Muscle layer of duodenum (tissue), 2 donors: Measurements from ENCODE around the gene C1orf122.

ENCODE experiments used
- H3K27ac ChIP-seq: one replicate; pipeline ENCODE4 v1.7.0; 2013; ENCODE audit warnings: mild to moderate bottlenecking, low read length
- H3K27me3 ChIP-seq: one replicate; pipeline ENCODE4 v1.7.0; 2013; ENCODE audit warnings: low read depth, mild to moderate bottlenecking, control low read depth, low read length
- H3K36me3 ChIP-seq, 2 donors: one replicate each; pipeline ENCODE4 v1.7.0; 2013; ENCODE audit warnings: low read length in 2 of 2, control low read depth in 1 of 2, mild to moderate bottlenecking in 1 of 2; ENCODE audit not compliant: insufficient read depth in 2 of 2, control insufficient read depth in 1 of 2
- H3K4me1 ChIP-seq, 2 donors: one replicate each; pipeline ENCODE4 v1.7.0; 2013; ENCODE audit warnings: low read length in 2 of 2, mild to moderate bottlenecking in 2 of 2, control low read depth in 1 of 2, moderate library complexity in 1 of 2; ENCODE audit not compliant: insufficient read depth in 2 of 2, control insufficient read depth in 1 of 2
- H3K4me3 ChIP-seq, 2 donors: one replicate each; pipeline ENCODE4 v1.7.0; 2013; ENCODE audit warnings: low read length in 2 of 2, low read depth in 1 of 2, mild to moderate bottlenecking in 1 of 2
- H3K9me3 ChIP-seq, 2 donors: one replicate each; pipeline ENCODE4 v1.7.0; 2013; ENCODE audit warnings: low read length in 2 of 2, control low read depth in 1 of 2, mild to moderate bottlenecking in 1 of 2; ENCODE audit not compliant: control insufficient read depth in 1 of 2
- donor health status: healthy.

The C1orf122 gene

DNA sequence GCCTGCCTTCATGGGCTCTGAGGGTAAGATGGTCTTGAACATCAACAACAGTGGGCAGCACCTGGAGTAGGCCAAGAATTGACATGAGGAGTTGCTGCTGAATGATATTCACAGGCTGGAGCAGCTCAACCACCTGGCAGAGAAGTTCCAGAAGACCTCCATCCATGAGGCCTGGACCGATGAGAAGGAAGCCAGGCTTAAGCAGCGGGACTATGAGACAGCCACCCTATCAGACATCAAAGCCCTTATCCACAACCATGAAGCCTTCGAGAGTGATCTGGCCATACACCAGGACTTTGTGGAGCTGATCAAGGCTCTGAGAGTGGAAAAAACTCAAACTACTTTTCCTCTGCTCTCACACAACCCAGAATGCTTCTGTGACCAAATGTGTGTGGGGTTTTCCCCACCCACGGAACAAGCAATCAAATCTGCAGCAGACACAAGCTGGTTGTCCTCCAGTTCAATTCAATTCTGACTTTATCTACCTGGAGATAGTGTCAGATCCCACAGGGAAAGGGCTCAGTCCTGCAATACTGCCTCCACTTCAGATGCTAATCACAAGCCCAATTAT, 30.6 kb upstream of the C1orf122 start:
- Histone ChIP-seq H3K9me3 (no peaks in the 10 kb centered on the region), H3K27me3 (no peaks in the 10 kb centered on the region), H3K36me3 (no peaks in the 10 kb centered on the region), H3K4me3 (no peak overlapping the region), H3K4me1 (no peaks in the 10 kb centered on the region), H3K27ac (no peak overlapping the region)

DNA sequence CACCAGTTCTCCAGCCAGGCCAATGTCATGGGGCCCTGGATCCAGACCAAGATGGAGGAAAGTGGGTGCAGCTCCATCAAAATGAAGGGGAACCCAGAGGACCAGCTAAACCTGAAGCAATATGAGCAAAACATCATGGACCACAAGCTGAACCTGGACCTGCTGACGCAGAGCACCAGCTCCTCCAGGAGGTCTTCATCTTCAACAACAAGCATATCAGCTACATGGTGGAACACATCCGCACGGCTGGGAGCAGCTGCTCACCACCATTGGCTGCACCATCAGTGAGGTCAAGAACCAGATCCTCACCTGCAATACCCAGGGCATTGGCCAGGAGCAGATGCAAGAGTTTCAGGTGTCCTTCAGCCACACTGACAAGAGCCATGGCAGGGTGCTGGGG, 28.9 kb upstream of the C1orf122 start:
- no peaks in the 10 kb centered on the region for H3K9me3 ChIP-seq
- H3K27me3 ChIP-seq, result no peaks in the 10 kb centered on the region
- no peak overlapping the region for H3K27ac ChIP-seq
- H3K36me3 ChIP-seq, result no peaks in the 10 kb centered on the region
- no peak overlapping the region for H3K4me3 ChIP-seq
- H3K4me1 ChIP-seq, result no peaks in the 10 kb centered on the region

DNA sequence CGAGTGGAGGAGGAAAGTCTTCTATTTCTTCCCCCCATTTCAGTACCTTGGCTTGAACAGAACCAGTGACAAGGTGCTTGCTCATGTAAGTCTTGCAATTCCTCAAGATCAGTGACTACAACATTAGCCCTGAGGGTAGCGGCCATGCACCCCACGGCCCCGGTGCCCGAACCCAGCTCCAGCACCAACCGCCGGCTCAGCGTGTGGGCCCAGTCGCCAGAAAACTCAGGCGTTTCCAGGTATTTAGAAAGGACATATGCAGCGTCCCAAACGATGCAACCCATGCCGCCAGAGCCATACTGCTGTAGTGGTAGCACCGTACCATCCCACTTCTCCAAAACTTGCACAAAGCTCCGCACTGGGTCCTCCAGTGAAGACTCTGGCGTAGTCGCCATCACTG, 25.1 kb upstream of the C1orf122 start:
- H3K27me3 ChIP-seq, result no peaks in the 10 kb centered on the region
- no peak overlapping the region for H3K27ac ChIP-seq

DNA sequence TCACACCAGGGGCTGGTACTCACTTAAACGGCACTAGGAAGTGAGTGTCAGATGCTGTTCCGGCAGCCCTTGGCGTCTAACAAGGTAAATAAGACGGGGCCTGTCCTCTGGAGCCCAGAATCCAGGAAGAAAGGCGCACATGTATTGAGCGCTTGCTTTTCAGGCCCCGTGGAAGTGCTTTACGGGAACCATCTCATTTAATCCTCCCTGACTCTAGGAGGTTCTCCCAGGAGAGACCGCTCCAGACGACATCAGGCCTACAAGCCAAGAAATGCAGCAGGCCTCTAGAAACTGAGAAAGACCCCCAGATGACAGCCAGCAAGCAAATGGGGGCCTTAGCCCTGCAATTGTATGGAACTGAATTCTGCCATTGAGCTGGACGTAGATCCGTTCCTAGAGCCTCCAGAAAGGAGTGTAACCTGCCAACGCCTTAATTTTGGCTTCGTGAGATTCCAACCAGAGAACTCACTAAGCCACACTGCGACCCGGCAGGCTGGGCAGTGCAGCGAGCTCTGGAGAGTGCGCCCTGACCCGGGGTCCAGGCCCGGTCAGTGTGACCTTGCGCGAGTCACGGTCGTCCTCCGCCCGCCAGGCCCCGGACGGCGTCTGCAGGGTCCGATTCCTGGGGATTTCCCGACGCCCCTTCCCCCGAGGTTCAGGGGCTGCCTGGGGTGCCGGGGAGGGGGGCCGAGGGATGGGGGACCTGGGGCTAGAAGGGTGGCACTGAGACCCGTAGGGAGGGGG, 14.5 kb upstream of the C1orf122 start:
- no peaks in the 10 kb centered on the region for H3K9me3 ChIP-seq
- H3K27ac ChIP-seq, result no peak overlapping the region
- H3K4me3 ChIP-seq, result peak overlapping the region in 1 of 2 donors; percentile 59
- H3K36me3 ChIP-seq, result no peaks in the 10 kb centered on the region
- no peaks in the 10 kb centered on the region for H3K27me3 ChIP-seq
- peaks cover 0 to 17% of the 10 kb centered on the region in 2 donors for H3K4me1 ChIP-seq

More for the DNA sequence above, 25.1 kb upstream of the C1orf122 start:
- H3K4me3 ChIP-seq, result no peak overlapping the region
- no peaks in the 10 kb centered on the region for H3K9me3 ChIP-seq
- no peaks in the 10 kb centered on the region for H3K4me1 ChIP-seq
- H3K36me3 ChIP-seq, result no peaks in the 10 kb centered on the region

DNA sequence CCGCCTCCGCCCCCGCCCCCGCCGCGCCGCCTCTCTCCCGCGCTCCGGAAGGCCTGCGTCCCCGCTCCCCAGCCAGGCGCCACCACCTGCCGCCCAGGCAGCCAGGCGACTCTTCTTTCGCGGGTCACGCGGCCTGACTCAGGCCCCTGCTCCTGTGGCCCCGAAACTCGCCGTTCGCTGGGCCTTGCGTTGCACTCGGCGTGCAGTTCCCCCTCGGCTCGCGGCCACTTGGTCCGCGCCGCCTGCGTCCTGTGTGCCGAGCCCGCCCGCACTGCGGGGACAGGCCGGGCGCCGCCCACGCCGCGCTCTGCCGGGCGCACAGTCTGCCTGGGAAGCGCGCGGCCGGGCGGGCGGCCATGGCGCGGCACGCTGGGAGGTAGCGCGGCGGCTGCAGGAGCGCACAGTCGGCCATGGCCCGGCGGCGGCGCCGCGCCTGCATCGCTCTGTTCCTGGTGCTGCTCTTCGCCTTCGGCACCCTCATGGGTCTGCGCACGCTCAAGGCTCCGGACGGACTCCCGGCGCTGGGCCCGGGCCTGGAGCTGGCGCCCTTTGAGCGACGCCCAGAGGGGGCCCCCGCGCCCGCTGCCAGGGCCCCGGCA, 13.7 kb upstream of the C1orf122 start, which contains the start of gene MANEAL:
MANEAL (plus strand) TSS at position 75 of the 599 bp plus-strand sequence; CDS start at position 411, 336 bp downstream.
- peak within 1 kb of the TSS in 1 of 2 donors; percentile 59 for H3K4me3 ChIP-seq
- H3K27me3 ChIP-seq, result no peaks in the 10 kb centered on the region
- no peak within 1 kb of the TSS for H3K27ac ChIP-seq

DNA sequence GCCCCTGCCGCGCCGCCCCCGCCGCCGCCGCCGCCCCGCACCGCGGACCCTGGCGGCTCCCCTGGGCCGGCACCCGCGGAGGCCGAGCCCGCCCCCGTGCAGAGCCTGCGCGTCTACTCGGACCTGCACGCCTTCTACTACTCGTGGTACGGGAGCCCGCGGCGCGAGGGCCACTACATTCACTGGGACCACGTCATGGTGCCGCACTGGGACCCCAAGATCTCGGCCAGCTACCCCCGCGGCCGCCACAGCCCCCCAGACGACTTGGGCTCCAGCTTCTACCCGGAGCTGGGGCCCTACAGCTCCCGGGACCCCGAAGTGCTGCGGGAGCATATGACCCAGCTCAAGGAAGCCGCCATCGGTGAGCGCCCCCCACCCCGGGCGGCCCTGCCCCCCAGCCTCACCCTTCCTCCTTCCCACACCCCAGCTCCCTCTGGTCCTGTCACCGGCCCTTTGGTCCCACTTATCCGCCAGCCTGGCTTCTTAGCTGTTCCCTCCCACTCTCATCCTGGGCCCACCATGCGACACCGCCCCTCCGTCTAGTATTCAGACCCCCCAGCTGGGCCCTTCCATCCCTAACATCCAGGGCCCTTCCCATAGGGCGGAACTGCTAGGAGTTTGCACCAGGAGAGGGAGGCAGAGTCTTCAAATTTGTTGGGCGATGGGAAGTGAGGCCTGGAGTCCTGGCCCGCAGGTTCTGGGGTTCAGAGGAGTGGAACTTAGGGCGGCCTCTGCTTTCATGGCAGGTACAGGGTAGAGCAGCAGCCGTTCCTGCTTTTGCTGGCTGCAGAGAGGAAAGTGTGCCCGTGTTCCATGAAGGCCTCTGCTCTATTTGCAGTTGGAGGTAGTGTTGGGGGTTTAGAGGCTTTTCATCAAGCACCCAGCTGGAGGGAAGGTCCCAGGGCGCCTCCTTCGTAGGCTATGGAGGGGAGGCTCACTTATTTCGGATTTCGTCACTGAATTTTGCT, 12.9 kb upstream of the C1orf122 start:
- Histone ChIP-seq H3K4me3 (peak overlapping the region in 1 of 2 donors; percentile 59), H3K27ac (no peak overlapping the region)

More for the DNA sequence above, 13.7 kb upstream of the C1orf122 start, which contains the start of gene MANEAL:
- no peaks in the 10 kb centered on the region for H3K36me3 ChIP-seq
- no peaks in the 10 kb centered on the region for H3K9me3 ChIP-seq
- H3K4me1 ChIP-seq, result peaks cover 0 to 17% of the 10 kb centered on the region in 2 donors

DNA sequence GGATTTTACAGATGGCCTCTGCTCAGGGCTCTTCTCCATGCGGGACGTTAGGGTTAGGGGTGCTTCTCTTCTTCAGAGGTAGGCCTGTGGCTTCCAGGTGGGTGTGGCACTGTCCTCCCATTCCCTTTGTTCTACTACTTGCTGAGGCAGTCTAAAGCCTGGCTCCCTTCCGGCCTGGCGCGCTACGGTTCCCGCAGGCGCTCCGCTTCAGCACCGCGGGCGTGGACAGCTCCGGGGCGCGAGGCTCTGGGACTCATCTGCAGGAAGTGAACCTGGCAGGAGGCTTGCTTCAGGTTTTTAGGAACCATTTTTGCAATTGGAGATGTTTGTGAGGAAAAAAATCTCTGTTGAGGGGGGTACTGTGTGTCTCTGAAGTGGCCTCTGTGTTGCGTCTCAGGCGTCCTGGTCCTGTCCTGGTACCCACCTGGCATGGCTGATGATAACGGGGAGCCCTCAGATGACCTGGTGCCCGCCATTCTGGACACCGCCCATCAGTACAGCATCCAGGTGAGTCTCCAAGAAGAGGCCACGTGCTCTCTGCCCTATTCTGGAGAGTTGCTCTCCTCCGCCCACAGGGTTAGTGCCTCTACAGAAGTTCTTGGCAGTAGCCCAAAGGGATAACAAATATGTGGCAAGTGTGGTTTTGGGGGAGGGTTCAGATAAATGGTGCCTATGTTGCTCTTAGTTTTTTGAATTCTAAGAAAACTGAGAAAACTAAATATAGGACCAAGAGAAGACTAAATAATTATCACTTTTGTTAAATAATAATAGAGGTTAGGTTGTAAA, 12.1 kb upstream of the C1orf122 start:
- H3K36me3 ChIP-seq, result peaks cover 0 to 16% of the 10 kb centered on the region in 2 donors
- peak overlapping the region in 1 of 2 donors; percentile 59 for H3K4me3 ChIP-seq
- no peaks in the 10 kb centered on the region for H3K9me3 ChIP-seq
- no peak overlapping the region for H3K27ac ChIP-seq
- no peaks in the 10 kb centered on the region for H3K27me3 ChIP-seq
- peaks cover 0 to 17% of the 10 kb centered on the region in 2 donors for H3K4me1 ChIP-seq

More for the DNA sequence above, 12.9 kb upstream of the C1orf122 start:
- Histone ChIP-seq H3K36me3 (peaks cover 0 to 7% of the 10 kb centered on the region in 2 donors), H3K4me1 (peaks cover 0 to 17% of the 10 kb centered on the region in 2 donors), H3K27me3 (no peaks in the 10 kb centered on the region), H3K9me3 (no peaks in the 10 kb centered on the region)

DNA sequence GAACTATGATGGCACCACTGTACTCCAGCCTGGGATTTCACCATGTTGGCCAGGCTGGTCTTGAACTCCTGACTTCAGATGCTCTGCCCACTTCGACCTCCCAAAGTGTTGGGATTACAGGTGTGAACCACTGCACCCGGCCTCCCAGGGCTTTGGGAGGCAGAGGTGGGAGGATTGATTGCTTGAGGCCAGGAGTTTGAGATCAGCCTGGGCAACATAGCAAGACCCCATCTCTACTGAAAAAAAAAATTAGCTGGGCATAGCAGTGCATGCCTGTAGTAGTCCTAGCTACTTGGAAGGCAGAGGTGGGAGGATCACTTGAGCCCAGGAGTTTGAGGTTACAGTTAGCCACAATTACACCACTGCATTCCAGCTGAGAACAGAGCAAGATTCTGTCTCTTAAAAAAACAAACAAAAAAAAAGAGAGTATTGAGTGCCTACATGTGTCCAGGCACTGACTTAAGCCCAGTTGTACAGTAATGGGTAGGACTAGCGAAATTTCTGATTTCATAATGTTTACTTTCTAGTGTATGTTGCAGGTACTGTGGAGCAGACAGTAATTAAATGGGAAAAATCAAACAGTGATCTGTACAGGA, 9.7 kb upstream of the C1orf122 start:
- Histone ChIP-seq H3K9me3 (no peaks in the 10 kb centered on the region), H3K27me3 (no peaks in the 10 kb centered on the region), H3K4me1 (peaks cover 0 to 17% of the 10 kb centered on the region in 2 donors), H3K4me3 (no peak overlapping the region), H3K27ac (no peak overlapping the region), H3K36me3 (peaks cover 4 to 30% of the 10 kb centered on the region in 2 donors)

DNA sequence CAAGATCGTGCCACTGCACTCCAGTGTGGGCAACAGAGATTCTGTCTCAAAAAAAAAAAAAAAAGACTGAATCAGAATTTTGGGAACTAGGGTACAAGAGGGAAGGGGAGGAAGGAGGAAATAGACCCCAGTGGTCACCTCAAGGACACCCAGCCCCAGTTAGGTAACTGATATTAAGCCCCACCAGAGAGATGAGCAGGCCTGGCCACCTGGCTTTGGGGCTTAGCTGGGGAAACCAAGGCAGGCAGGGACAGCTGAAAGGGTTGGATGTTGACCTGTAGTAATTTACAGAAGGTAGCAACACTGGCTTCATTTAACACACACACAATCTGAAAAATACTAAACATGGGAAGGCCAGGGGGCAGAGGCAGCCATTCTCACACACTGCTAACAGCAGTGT, 5.2 kb upstream of the C1orf122 start:
- Histone ChIP-seq H3K4me3 (no peak overlapping the region), H3K9me3 (no peaks in the 10 kb centered on the region), H3K27me3 (no peaks in the 10 kb centered on the region), H3K27ac (no peak overlapping the region), H3K36me3 (peaks cover 34 to 66% of the 10 kb centered on the region in 2 donors), H3K4me1 (peaks cover 6 to 15% of the 10 kb centered on the region in 2 donors)

DNA sequence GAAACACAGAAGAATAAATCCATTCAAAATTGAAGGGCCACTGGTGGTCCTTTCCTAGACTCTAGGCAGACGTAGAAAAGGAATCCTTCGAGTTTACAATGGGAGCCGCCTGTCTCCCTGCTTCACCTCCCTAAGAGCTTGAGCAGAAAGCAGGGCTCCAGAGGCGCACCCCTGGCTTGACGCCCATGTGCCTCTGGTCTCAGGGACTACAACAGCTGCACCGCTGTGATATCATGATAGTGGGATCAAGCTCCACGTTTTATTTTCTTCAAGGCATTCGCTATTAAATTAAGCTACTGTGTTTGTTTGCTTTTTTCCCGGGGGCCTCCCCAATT, 403 bp upstream of the C1orf122 start:
- Histone ChIP-seq H3K27ac (peak overlapping the region; percentile 80), H3K9me3 (no peaks in the 10 kb centered on the region), H3K27me3 (no peaks in the 10 kb centered on the region), H3K4me1 (peaks cover 9 to 35% of the 10 kb centered on the region in 2 donors), H3K4me3 (peak overlapping the region; percentile 81 to 95), H3K36me3 (peaks cover 34 to 43% of the 10 kb centered on the region in 2 donors)
